H9 (cell line): ENCODE results near the gene PODXL2. TPM values are rescaled to one million over a fixed set of nuclear protein-coding genes. Genes with fewer than 3 reads are reported as not detected.
"Not testable (repeated sequence)": the region's sequence is repeated elsewhere in the genome, so short reads cannot be mapped to it uniquely, and the experiment has no call there.

Experiments used
- DNase-seq: peaks from one replicate; pipeline ENCODE4 v3.0.0-alpha.2; 2017
- H2AFZ ChIP-seq: one replicate; pipeline ENCODE4 v1.6.1; 2013; ENCODE audit warnings: mild to moderate bottlenecking, low read length, control low read depth, moderate library complexity
- H2AK5ac ChIP-seq: 2 replicates; pipeline ENCODE4 v1.6.1; 2013; ENCODE audit warnings: low read length, control low read depth, mixed read lengths; ENCODE audit not compliant: insufficient read length
- H2BK120ac ChIP-seq: one replicate; pipeline ENCODE4 v1.6.1; 2013; ENCODE audit warnings: low read depth, mild to moderate bottlenecking, low read length, control low read depth, inconsistent platforms; ENCODE audit not compliant: poor library complexity, severe bottlenecking
- H2BK12ac ChIP-seq: 2 replicates; pipeline ENCODE4 v1.6.1; 2013; ENCODE audit warnings: low read length, control low read depth, mixed read lengths, low read depth; ENCODE audit not compliant: insufficient read length
- H2BK15ac ChIP-seq: 2 replicates; pipeline ENCODE4 v1.6.1; 2013; ENCODE audit warnings: low read depth, low read length, control low read depth
- H2BK20ac ChIP-seq: one replicate; pipeline ENCODE4 v1.6.1; 2013; ENCODE audit warnings: low read depth, mild to moderate bottlenecking, low read length, control low read depth, inconsistent platforms; ENCODE audit not compliant: poor library complexity, severe bottlenecking
- H2BK5ac ChIP-seq: 2 replicates; pipeline ENCODE4 v1.6.1; 2013; ENCODE audit warnings: low read length, control low read depth, mixed read lengths; ENCODE audit not compliant: insufficient read length
- H3K14ac ChIP-seq: 2 replicates; pipeline ENCODE4 v1.6.1; 2013; ENCODE audit warnings: low read length, control low read depth; ENCODE audit not compliant: insufficient read depth
- H3K18ac ChIP-seq: 2 replicates; pipeline ENCODE4 v1.6.1; 2013; ENCODE audit warnings: low read depth, mild to moderate bottlenecking, mixed read lengths, low read length, control low read depth; ENCODE audit not compliant: insufficient read length
- H3K23ac ChIP-seq: 2 replicates; pipeline ENCODE4 v1.6.1; 2013; ENCODE audit warnings: low read length, control low read depth, mixed read lengths, low read depth; ENCODE audit not compliant: insufficient read length
- H3K23me2 ChIP-seq: 2 replicates; pipeline ENCODE4 v1.6.1; 2013; ENCODE audit warnings: low read depth, mild to moderate bottlenecking, mixed read lengths, low read length, control low read depth; ENCODE audit not compliant: insufficient read length, poor library complexity, severe bottlenecking
- H3K27ac ChIP-seq: 2 replicates; pipeline ENCODE4 v1.5.1; 2013; ENCODE audit warnings: low read length, control low read depth, mixed read lengths, low read depth; ENCODE audit not compliant: insufficient read length
- H3K27me3 ChIP-seq: 2 replicates; pipeline ENCODE4 v1.6.1; 2013; ENCODE audit warnings: low read length, control low read depth, inconsistent platforms; ENCODE audit not compliant: insufficient read depth
- H3K4ac ChIP-seq: 2 replicates; pipeline ENCODE4 v1.6.1; 2013; ENCODE audit warnings: low read depth, mild to moderate bottlenecking, control low read depth, inconsistent platforms, low read length, moderate library complexity
- H3K4me1 ChIP-seq: 2 replicates; pipeline ENCODE4 v1.6.1; 2013; ENCODE audit warnings: low read length, control low read depth, inconsistent platforms; ENCODE audit not compliant: insufficient read depth
- H3K4me2 ChIP-seq: 2 replicates; pipeline ENCODE4 v1.6.1; 2013; ENCODE audit warnings: low read length, control low read depth, mixed read lengths; ENCODE audit not compliant: insufficient read length, insufficient read depth
- H3K56ac ChIP-seq: 2 replicates; pipeline ENCODE4 v1.6.1; 2013; ENCODE audit warnings: low read depth, mild to moderate bottlenecking, mixed read lengths, low read length, control low read depth; ENCODE audit not compliant: insufficient read length
- H3K79me1 ChIP-seq: 2 replicates; pipeline ENCODE4 v1.6.1; 2013; ENCODE audit warnings: low read depth, mild to moderate bottlenecking, moderate library complexity, low read length, control low read depth, inconsistent platforms; ENCODE audit not compliant: insufficient read depth, poor library complexity, severe bottlenecking
- H3K79me2 ChIP-seq: 2 replicates; pipeline ENCODE4 v1.6.1; 2013; ENCODE audit warnings: low read length, control low read depth, inconsistent platforms; ENCODE audit not compliant: insufficient read depth
- H3K9ac ChIP-seq: 2 replicates; pipeline ENCODE4 v1.6.1; 2013; ENCODE audit warnings: low read length, control low read depth, mixed read lengths; ENCODE audit not compliant: insufficient read length; ENCODE audit errors: extremely low read depth
- H3K9me3 ChIP-seq: one replicate; pipeline ENCODE4 v1.6.1; 2013; ENCODE audit warnings: low read depth, low read length, inconsistent platforms; ENCODE audit not compliant: control insufficient read depth
- H3T11ph ChIP-seq: one replicate; pipeline ENCODE4 v1.6.1; 2013; ENCODE audit warnings: mild to moderate bottlenecking, low read length, control low read depth, inconsistent platforms
- H4K20me1 ChIP-seq: one replicate; pipeline ENCODE4 v1.6.1; 2013; ENCODE audit not compliant: control insufficient read depth, insufficient read length, insufficient read depth
- H4K5ac ChIP-seq: 2 replicates; pipeline ENCODE4 v1.6.1; 2013; ENCODE audit warnings: low read depth, mild to moderate bottlenecking, mixed read lengths, low read length, control low read depth; ENCODE audit not compliant: insufficient read length
- H4K8ac ChIP-seq: replicated peaks from 2 replicates; pipeline ENCODE4 v1.6.1; 2013; ENCODE audit warnings: low read length, control low read depth, mixed read lengths, low read depth; ENCODE audit not compliant: insufficient read length
- H4K91ac ChIP-seq: 2 replicates; pipeline ENCODE4 v1.6.1; 2013; ENCODE audit warnings: low read depth, mild to moderate bottlenecking, moderate library complexity, mixed read lengths, low read length, control low read depth; ENCODE audit not compliant: insufficient read length
- H3K27ac Mint-ChIP-seq, 3 experiments: 2 replicates in 2 of 3; 3 replicates in 1 of 3; pipeline ENCODE4 v1.8.0; 2020 to 2021; ENCODE audit warnings: mixed read lengths in 3 of 3, mild to moderate bottlenecking in 1 of 3, moderate library complexity in 1 of 3
- H3K27me3 Mint-ChIP-seq: 2 replicates; pipeline ENCODE4 v1.8.0; 2021; ENCODE audit warnings: low read depth, mild to moderate bottlenecking, moderate library complexity, mixed read lengths
- H3K36me3 Mint-ChIP-seq, 3 experiments: 2 replicates in 2 of 3; 3 replicates in 1 of 3; pipeline ENCODE4 v1.8.0; 2020 to 2021; ENCODE audit warnings: low read depth in 3 of 3, mixed read lengths in 3 of 3; ENCODE audit not compliant: insufficient read depth in 1 of 3
- H3K4me1 Mint-ChIP-seq, 2 experiments: 2 replicates each; pipeline ENCODE4 v1.8.0; 2020; ENCODE audit warnings: mixed read lengths in 2 of 2
- H3K4me3 Mint-ChIP-seq, 2 experiments: 2 replicates in 1 of 2; 3 replicates in 1 of 2; pipeline ENCODE4 v1.8.0; 2020 to 2021; ENCODE audit warnings: mild to moderate bottlenecking in 2 of 2, mixed read lengths in 2 of 2, moderate library complexity in 1 of 2
- H3K9me3 Mint-ChIP-seq, 2 experiments: 2 replicates in 1 of 2; 3 replicates in 1 of 2; pipeline ENCODE4 v1.8.0; 2020; ENCODE audit warnings: mild to moderate bottlenecking in 2 of 2, mixed read lengths in 2 of 2, moderate library complexity in 1 of 2
- WGBS: extraction: QIAGEN DNeasy Blood & Tissue Kit; methylation state at CpG from one replicate; pipeline ENCODE4 v1.1.7; 2013; ENCODE audit warnings: missing lambda C conversion rate, low lambda C conversion rate, mixed read lengths; ENCODE audit not compliant: insufficient read length; ENCODE audit errors: extremely low coverage; 5-methylcytosine and 5-hydroxymethylcytosine counted together
- total RNA-seq: library from RNA; stranded (reverse); gene quantifications from 2 replicates; pipeline ENCODE4 v1.2.1, GENCODE V29; 2021
- TF ChIP-seq, protein P1 (sequence below): fragments of 200-600 bp; sonication (generic); conservative IDR thresholded peaks from 3 replicates; pipeline ENCODE4 v1.8.0; 2021; ENCODE audit warnings: antibody characterized with exemption, mild to moderate bottlenecking

The PODXL2 gene
- total RNA-seq, 1 experiment from 2014 or later: 24.6 TPM

GRCh38 chr3:127702151-127702578 lies 73.2 kb downstream of the PODXL2 start:
- H3K14ac ChIP-seq: no peak overlapping the region
- Mint-ChIP-seq H3K27me3 (no peaks in the 10 kb centered on the region), H3K4me3 (no peak overlapping the region), H3K9me3 (peaks cover 3 to 10% of the 10 kb centered on the region in 2 experiments), H3K27ac (no peak overlapping the region), H3K36me3 (0 out of 7 replicates have a peak, but pooled peaks cover 0 to 6% (median 2%) of the 10 kb centered on the region in 3 experiments), H3K4me1 (peaks cover 3 to 10% of the 10 kb centered on the region in 2 experiments)
- H3K23ac ChIP-seq: no peak overlapping the region
- H3K18ac ChIP-seq: no peak overlapping the region
- H2AFZ ChIP-seq: no peak overlapping the region
- no peaks in the 10 kb centered on the region for H3K9me3 ChIP-seq
- no peaks in the 10 kb centered on the region for H4K20me1 ChIP-seq
- no peak overlapping the region for H2BK15ac ChIP-seq
- H3T11ph ChIP-seq: no peak overlapping the region
- no peak overlapping the region for H3K27ac ChIP-seq
- H3K27me3 ChIP-seq: no peaks in the 10 kb centered on the region
- DNase-seq: no peak
- WGBS: no CpG with 5 or more reads among the region's 4 CpGs
- H2BK120ac ChIP-seq: no peak overlapping the region
- no peak overlapping the region for H4K91ac ChIP-seq
- H3K4ac ChIP-seq: no peak overlapping the region
- H3K56ac ChIP-seq: no peak overlapping the region
- no peak overlapping the region for H2BK20ac ChIP-seq
- H4K8ac ChIP-seq: no peak overlapping the region
- H2BK12ac ChIP-seq: no peak overlapping the region
- H3K4me1 ChIP-seq: no peaks in the 10 kb centered on the region
- H3K79me1 ChIP-seq: no peaks in the 10 kb centered on the region
- H3K79me2 ChIP-seq: no peaks in the 10 kb centered on the region
- no peak overlapping the region for H2BK5ac ChIP-seq
- H3K9ac ChIP-seq: no peak overlapping the region
- no peak overlapping the region for H2AK5ac ChIP-seq
- H4K5ac ChIP-seq: no peak overlapping the region
- no peak overlapping the region for H3K4me2 ChIP-seq
- no peaks in the 10 kb centered on the region for H3K23me2 ChIP-seq
- TF ChIP-seq, protein P1, sequence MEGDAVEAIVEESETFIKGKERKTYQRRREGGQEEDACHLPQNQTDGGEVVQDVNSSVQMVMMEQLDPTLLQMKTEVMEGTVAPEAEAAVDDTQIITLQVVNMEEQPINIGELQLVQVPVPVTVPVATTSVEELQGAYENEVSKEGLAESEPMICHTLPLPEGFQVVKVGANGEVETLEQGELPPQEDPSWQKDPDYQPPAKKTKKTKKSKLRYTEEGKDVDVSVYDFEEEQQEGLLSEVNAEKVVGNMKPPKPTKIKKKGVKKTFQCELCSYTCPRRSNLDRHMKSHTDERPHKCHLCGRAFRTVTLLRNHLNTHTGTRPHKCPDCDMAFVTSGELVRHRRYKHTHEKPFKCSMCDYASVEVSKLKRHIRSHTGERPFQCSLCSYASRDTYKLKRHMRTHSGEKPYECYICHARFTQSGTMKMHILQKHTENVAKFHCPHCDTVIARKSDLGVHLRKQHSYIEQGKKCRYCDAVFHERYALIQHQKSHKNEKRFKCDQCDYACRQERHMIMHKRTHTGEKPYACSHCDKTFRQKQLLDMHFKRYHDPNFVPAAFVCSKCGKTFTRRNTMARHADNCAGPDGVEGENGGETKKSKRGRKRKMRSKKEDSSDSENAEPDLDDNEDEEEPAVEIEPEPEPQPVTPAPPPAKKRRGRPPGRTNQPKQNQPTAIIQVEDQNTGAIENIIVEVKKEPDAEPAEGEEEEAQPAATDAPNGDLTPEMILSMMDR: no peak

- H3K14ac ChIP-seq, H4K20me1 ChIP-seq, H2BK20ac ChIP-seq, H2AFZ ChIP-seq, H3K4ac ChIP-seq, H3K36me3 Mint-ChIP-seq, H3K27ac Mint-ChIP-seq, H3T11ph ChIP-seq, DNase-seq, H3K4me1 ChIP-seq, H2BK120ac ChIP-seq, H3K79me2 ChIP-seq, H3K9ac ChIP-seq, H4K8ac ChIP-seq, H4K5ac ChIP-seq, H3K27me3 Mint-ChIP-seq, H4K91ac ChIP-seq, H3K9me3 ChIP-seq, H2BK12ac ChIP-seq, H3K4me3 Mint-ChIP-seq, H2BK5ac ChIP-seq, H3K27ac ChIP-seq, H3K27me3 ChIP-seq, H3K79me1 ChIP-seq, H3K23me2 ChIP-seq, H3K23ac ChIP-seq, H3K56ac ChIP-seq, H3K4me2 ChIP-seq, H2BK15ac ChIP-seq, H3K18ac ChIP-seq, H2AK5ac ChIP-seq: not testable (repeated sequence)
- peaks cover 3 to 10% of the 10 kb centered on the region in 2 experiments for H3K9me3 Mint-ChIP-seq
- H3K4me1 Mint-ChIP-seq: peaks cover 9 to 17% of the 10 kb centered on the region in 2 experiments
- no CpG with 5 or more reads among the region's 4 CpGs for WGBS
Observed at GRCh38 chr3:127704840-127705239, 75.9 kb downstream of the PODXL2 start.
